SU-DHL-6 (cell line): Measurements from ENCODE around the gene CPLX1.

Experiments used
- H2AFZ ChIP-seq: fragments of 200-600 bp; sonication (generic); 2 replicates; pipeline ENCODE4 v1.6.1; 2014; ENCODE audit warnings: low read depth, mild to moderate bottlenecking, moderate library complexity, mixed read lengths, antibody characterized with exemption, low read length; ENCODE audit not compliant: severe bottlenecking
- H3F3A ChIP-seq: fragments of 200-600 bp; shearing (Covaris generic); 2 replicates; pipeline ENCODE4 v1.6.0; 2016; ENCODE audit warnings: antibody characterized with exemption, mild to moderate bottlenecking; ENCODE audit not compliant: insufficient read depth
- H3K27ac ChIP-seq: fragments of 200-600 bp; sonication (generic); 2 replicates; pipeline ENCODE4 v1.5.1; 2016; ENCODE audit warnings: low read depth, mild to moderate bottlenecking, low read length, moderate library complexity, mixed read lengths
- H3K27me3 ChIP-seq: fragments of 200-600 bp; sonication (generic), shearing (Covaris generic); 2 replicates; pipeline ENCODE4 v1.6.0; 2014; ENCODE audit warnings: mild to moderate bottlenecking, low read length
- H3K36me3 ChIP-seq: fragments of 200-600 bp; sonication (generic); 2 replicates; pipeline ENCODE4 v1.6.1; 2014; ENCODE audit warnings: mild to moderate bottlenecking, low read length, mixed read lengths
- H3K4me2 ChIP-seq: fragments of 300-600, 200-600 bp; shearing (Covaris generic), sonication (generic); 2 replicates; pipeline ENCODE4 v1.6.0; 2014; ENCODE audit warnings: low read length, low read depth, mild to moderate bottlenecking; ENCODE audit not compliant: poor library complexity, severe bottlenecking
- H3K4me3 ChIP-seq: fragments of 200-600 bp; sonication (generic); 2 replicates; pipeline ENCODE4 v1.5.1; 2014; ENCODE audit warnings: antibody characterized with exemption, low read length, mild to moderate bottlenecking, mixed read lengths; ENCODE audit not compliant: insufficient read depth, poor library complexity, severe bottlenecking
- H3K79me2 ChIP-seq: fragments of 200-600 bp; sonication (generic); 2 replicates; pipeline ENCODE4 v1.6.1; 2014; ENCODE audit warnings: mild to moderate bottlenecking, low read length, moderate library complexity; ENCODE audit not compliant: insufficient read depth
- H3K9ac ChIP-seq: fragments of 200-600 bp; sonication (generic); 2 replicates; pipeline ENCODE4 v1.7.0; 2014; ENCODE audit warnings: mild to moderate bottlenecking, low read length
- H3K9me2 ChIP-seq: fragments of 200-600 bp; sonication (generic); replicated peaks from 2 replicates; pipeline ENCODE4 v1.6.1; 2014; ENCODE audit warnings: low read length; ENCODE audit not compliant: insufficient read depth
- H3K9me3 ChIP-seq: fragments of 200-600 bp; sonication (generic); 2 replicates; pipeline ENCODE4 v1.6.1; 2014; ENCODE audit warnings: low read length, mixed read lengths; ENCODE audit not compliant: insufficient read depth
- H4K20me1 ChIP-seq: fragments of 200-600 bp; sonication (generic); 2 replicates; pipeline ENCODE4 v1.6.1; 2014; ENCODE audit warnings: low read depth, mild to moderate bottlenecking, antibody characterized with exemption, low read length, moderate library complexity, mixed read lengths
- EZH2phosphoT487 ChIP-seq: fragments of 200-600 bp; sonication (generic), shearing (Covaris generic); conservative IDR thresholded peaks from 2 replicates; pipeline ENCODE4 v1.6.1; 2018; ENCODE audit warnings: mild to moderate bottlenecking, antibody characterized with exemption, low read length, moderate library complexity, mixed read lengths
- TF ChIP-seq, protein P1 (sequence below): fragments of 200-600 bp; sonication (generic); IDR thresholded peaks from one replicate; pipeline ENCODE4 v1.5.1; 2017; ENCODE audit warnings: antibody characterized with exemption, mild to moderate bottlenecking, low read length, moderate library complexity; ENCODE audit not compliant: insufficient read depth, poor library complexity, severe bottlenecking

Gene CPLX1

DNA sequence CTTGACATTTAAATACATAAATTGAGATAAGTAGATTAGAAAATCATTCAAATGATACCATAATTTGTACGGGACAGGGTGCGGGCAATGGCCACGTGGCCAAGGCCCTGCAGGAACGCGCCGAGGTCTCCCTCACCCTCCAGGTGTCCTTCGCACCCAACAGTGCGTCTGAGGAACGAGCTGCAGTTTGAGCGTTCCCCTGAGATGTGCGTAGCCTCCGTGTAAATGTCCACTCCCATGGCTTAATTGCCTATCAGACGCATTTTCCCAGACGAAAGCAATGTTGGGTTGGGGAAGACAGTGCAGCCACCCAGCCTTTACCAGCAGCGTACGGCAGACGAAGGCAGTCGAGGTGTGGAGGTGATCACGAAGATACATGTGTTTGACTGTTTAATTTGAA is 56.4 kb downstream of the CPLX1 start:
- peaks cover 3% of the 10 kb centered on the region; the same call in 1 of the 2 replicates for H4K20me1 ChIP-seq
- H3K9ac ChIP-seq: no peak overlapping the region
- no peak for TF ChIP-seq EZH2phosphoT487
- TF ChIP-seq, protein P1, sequence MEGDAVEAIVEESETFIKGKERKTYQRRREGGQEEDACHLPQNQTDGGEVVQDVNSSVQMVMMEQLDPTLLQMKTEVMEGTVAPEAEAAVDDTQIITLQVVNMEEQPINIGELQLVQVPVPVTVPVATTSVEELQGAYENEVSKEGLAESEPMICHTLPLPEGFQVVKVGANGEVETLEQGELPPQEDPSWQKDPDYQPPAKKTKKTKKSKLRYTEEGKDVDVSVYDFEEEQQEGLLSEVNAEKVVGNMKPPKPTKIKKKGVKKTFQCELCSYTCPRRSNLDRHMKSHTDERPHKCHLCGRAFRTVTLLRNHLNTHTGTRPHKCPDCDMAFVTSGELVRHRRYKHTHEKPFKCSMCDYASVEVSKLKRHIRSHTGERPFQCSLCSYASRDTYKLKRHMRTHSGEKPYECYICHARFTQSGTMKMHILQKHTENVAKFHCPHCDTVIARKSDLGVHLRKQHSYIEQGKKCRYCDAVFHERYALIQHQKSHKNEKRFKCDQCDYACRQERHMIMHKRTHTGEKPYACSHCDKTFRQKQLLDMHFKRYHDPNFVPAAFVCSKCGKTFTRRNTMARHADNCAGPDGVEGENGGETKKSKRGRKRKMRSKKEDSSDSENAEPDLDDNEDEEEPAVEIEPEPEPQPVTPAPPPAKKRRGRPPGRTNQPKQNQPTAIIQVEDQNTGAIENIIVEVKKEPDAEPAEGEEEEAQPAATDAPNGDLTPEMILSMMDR: no peak
- H2AFZ ChIP-seq: no peak overlapping the region
- no peaks in the 10 kb centered on the region for H3K27me3 ChIP-seq
- H3K36me3 ChIP-seq: peaks cover 4% of the 10 kb centered on the region; the same call in 1 of the 2 replicates
- H3K79me2 ChIP-seq: peaks cover 43% of the 10 kb centered on the region
- H3K4me2 ChIP-seq: no peak overlapping the region
- peaks cover 42% of the 10 kb centered on the region for H3F3A ChIP-seq
- no peaks in the 10 kb centered on the region for H3K9me2 ChIP-seq
- H3K27ac ChIP-seq: no peak overlapping the region
- no peaks in the 10 kb centered on the region for H3K9me3 ChIP-seq
- no peak overlapping the region for H3K4me3 ChIP-seq

DNA sequence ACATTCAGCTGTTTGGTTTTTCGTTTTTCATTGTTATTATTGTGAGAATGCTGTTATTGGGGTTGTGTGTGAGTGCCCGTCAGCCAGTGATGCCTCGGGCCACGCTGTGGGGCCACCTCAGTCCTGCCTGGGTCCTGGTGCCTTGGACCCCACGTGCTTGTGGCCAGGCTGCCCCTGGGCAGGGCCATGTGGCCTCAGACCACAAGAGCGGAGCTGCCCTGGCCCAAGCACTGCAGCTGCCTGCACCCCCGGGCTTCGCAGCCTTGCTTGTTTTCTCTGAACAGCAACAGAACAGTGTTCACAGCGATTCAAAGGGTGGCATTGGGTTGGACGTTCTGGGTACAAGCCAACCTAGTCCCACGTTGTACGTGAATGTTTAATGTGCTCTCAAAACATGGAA is 56.9 kb downstream of the CPLX1 start:
- Histone ChIP-seq H3K27ac (no peak overlapping the region), H3K79me2 (peaks cover 40% of the 10 kb centered on the region), H3K27me3 (no peaks in the 10 kb centered on the region), H3K9ac (no peak overlapping the region), H2AFZ (no peak overlapping the region), H3K4me2 (no peak overlapping the region), H3K4me3 (no peak overlapping the region), H3K36me3 (peaks cover 4% of the 10 kb centered on the region; the same call in 1 of the 2 replicates), H4K20me1 (peaks cover 3% of the 10 kb centered on the region; the same call in 1 of the 2 replicates), H3F3A (peaks cover 42% of the 10 kb centered on the region), H3K9me3 (no peaks in the 10 kb centered on the region), H3K9me2 (no peaks in the 10 kb centered on the region)
- TF ChIP-seq, protein P1: no peak
- TF ChIP-seq EZH2phosphoT487: no peak

DNA sequence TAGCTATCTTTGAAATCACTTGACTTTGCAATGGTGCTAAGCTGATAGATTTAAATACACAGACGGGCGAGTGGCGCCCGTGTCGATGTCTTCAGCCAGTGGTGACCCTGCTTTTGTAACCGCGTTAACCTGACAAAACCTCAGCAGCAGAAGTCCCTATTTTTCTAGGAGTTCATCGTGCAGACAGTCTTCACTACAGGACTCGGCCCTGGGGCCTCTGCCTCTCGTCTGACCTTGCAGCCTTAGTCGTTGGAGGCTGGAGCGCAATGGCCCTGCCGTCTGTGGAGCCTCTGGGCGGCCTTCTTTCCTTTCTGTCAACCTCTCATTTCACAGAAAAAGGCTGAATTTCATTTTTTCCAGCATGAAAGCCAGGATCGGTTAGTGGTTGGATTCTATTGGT is 57.9 kb downstream of the CPLX1 start:
- Histone ChIP-seq H3K9ac (no peak overlapping the region), H3K4me3 (no peak overlapping the region), H3K4me2 (no peak overlapping the region), H3K9me2 (no peaks in the 10 kb centered on the region), H3K27me3 (no peaks in the 10 kb centered on the region), H3K36me3 (peaks cover 4% of the 10 kb centered on the region; the same call in 1 of the 2 replicates), H3K27ac (no peak overlapping the region), H3K79me2 (peaks cover 31% of the 10 kb centered on the region), H3K9me3 (no peaks in the 10 kb centered on the region), H3F3A (peaks cover 42% of the 10 kb centered on the region), H2AFZ (no peak overlapping the region), H4K20me1 (peaks cover 3% of the 10 kb centered on the region; the same call in 1 of the 2 replicates)
- TF ChIP-seq, protein P1: no peak
- TF ChIP-seq EZH2phosphoT487: no peak
